ENCODE measurements around the gene USP36.
"Not testable (repeated sequence)": the region's sequence is repeated elsewhere in the genome, so short reads cannot be mapped to it uniquely, and the experiment has no call there.

The USP36 gene

DNA sequence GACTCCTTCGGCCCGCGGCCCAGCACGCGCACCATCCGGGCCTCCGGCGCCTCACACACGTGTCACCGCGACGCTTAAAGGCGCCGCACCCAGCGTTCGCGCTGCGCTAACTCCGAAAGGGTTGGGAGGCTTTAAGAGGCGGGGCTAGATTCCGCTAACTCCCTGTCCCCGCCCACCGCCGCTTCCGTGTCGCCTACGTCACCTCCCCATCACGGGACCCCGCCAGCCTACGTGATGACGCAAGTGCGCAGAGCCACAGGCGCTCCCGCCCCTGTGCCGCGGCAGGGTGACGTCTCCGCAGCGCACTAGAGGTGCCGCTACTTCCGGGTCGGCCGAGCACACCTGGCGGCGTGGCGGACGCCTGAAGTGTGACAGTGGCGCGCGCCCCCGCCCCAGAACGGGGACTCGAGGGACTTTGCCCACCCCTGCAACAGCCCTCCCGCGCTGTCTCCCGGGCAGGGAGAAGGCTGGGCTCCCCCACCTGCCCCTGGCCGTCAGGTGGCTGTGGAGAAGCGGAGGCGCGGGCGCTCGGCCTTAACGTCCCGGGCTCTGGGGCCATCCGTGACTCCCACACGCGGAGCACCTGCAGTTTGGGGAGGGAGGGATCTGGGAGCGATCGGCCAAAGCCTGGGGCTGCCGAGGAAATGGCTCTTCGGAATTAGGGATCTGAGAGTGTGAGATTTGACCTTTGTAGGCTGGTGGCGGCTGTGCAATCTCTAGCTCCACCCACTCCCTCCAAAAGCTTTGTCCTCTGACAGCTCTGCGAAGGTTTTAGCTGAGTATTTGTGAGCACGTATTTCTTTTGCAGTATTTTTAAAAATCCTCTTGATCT lies at the start of gene USP36:
TSS of gene USP36 (minus strand) at position 35 of the 832 bp plus-strand sequence. CDS start 4,451 bp downstream, outside the sequence.
- peak; percentile 98 to 99 (median 98) for DNase-seq

DNA sequence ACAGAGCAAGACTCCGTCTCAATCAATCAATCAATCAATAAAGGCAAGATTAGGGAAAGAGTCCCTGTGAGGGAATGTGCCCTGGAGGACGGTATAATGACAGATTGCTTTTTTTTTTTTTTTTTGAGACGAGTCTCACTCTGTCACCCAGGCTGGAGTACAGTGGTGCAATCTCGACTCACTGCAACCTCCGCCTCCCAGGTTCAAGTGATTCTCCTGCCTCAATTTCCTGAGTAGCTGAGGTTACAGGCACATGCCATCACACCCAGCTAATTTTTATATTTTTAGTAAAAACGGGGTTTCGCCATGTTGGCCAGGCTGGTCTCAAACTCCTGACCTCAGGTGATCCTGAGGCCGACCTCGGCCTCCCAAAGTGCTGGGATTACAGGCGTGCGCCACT lies 49.5 kb upstream of the USP36 start:
- not testable (repeated sequence) for DNase-seq

DNA sequence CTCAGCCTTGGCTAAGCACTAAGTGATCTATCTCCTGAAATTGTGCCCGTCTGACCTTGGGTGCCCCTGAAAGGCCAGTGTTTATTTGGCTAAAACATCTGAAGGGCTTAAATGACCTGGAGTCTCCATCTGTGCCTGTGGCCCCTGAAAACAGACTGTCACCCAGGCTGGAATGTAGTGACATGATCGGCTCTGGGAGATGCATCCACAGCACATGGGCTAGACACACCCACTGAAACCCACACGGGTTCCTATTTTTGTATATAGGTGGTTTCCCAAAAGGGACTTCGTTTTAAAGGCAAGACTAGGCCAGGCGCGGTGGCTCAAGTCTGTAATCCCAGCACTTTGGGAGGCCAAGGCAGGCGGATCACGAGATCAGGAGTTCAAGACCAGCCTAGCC lies 48.9 kb upstream of the USP36 start:
- no peak for DNase-seq

- no peak for DNase-seq
Measured at GRCh38 chr17:78888941-78889518, 48.4 kb upstream of the USP36 start.

- no peak for DNase-seq
Measured at GRCh38 chr17:78886954-78887353, 46.3 kb upstream of the USP36 start.

DNA sequence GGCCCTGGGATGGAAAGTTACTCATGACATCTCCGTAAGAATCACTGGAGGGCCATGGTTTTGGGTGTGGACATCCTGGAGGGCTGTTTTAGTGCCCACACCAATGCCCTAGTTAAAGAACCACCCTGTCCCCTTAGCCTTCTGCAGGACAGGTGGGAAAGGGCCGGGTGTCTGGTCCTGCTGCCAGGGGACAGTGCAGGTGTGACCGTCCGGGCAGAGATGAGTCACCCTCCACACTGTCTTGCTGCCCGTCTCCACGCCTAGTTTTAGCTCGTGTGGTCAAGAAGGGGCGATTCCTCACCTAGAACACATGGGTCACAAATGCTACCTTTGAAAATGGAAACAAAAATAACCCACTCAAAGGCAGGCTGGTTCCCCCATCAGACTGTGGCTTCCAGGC lies 45.3 kb upstream of the USP36 start:
- no peak for DNase-seq

DNA sequence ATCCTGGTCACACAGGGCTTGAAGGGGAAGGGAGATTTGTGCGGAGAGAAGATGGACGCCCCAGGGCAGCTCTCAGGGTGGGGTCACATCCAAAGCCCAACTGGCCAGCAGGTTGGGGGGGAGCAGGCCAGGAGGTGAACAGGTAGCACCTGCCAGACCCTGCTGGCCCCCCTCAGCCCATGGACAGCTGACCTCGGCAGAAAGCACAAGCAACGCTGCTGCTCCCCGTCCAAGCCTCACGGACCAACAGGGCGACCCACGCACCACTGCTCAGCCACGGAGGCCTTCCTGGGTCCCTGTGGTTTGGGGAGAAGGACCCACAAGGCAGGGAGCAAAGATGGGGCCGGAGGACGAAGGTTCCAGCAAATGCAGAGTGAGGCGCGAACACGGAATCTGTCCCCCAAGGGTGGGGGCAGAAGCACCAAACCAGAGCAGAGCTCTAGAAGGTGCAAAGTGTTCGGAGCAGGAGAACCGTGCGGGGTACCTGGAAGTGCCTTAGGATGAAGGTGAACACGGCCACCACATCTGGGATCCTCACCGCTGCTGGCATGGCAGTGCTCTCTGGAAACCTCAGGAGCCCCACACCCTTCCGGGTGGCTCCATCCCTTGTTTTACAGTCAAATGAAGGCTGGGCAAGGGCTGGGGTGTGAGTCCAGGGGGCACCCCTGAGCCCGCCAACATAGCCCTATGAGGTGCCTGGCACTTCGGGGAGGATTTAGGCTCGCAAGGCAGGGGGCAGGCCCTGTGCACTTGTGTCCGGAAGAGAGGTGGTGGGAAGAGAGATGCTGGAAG lies 44.5 kb upstream of the USP36 start:
- no peak for DNase-seq

GRCh38 chr17:78884148-78884825 lies 43.7 kb upstream of the USP36 start:
- DNase-seq, result no peak

- DNase-seq, result no peak
Measured at GRCh38 chr17:78883533-78884131, 43.0 kb upstream of the USP36 start.

GRCh38 chr17:78883089-78883532 lies 42.5 kb upstream of the USP36 start:
- no peak for DNase-seq

- no peak for DNase-seq
Measured at GRCh38 chr17:78882540-78883088, 42.0 kb upstream of the USP36 start.

DNA sequence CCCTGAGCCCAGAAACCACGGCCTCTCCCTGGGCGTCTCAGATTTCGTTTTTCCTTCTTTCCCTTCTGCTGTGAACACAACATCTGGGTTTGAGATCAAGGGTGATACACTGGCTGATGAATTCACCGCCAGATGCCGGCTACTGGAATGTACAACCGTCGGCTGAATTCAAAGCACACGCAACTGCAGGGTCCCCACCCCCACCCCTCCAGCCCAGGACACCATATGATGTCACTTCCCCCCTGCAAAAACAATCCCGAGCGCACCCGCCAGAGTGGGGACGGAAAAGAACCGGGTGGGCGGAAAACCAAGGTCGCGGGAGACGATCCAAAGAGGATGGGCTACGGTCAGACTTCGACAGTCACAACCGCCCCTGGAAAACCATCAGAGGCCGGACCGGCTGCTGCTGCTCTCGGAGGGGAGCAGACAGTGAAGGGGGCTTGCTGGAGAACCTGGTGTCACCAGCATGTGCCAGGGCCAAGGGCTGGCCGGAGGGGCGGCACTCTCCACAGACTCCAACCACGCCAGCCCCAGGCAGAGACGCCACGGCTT lies 39.1 kb upstream of the USP36 start:
- no peak for DNase-seq

DNA sequence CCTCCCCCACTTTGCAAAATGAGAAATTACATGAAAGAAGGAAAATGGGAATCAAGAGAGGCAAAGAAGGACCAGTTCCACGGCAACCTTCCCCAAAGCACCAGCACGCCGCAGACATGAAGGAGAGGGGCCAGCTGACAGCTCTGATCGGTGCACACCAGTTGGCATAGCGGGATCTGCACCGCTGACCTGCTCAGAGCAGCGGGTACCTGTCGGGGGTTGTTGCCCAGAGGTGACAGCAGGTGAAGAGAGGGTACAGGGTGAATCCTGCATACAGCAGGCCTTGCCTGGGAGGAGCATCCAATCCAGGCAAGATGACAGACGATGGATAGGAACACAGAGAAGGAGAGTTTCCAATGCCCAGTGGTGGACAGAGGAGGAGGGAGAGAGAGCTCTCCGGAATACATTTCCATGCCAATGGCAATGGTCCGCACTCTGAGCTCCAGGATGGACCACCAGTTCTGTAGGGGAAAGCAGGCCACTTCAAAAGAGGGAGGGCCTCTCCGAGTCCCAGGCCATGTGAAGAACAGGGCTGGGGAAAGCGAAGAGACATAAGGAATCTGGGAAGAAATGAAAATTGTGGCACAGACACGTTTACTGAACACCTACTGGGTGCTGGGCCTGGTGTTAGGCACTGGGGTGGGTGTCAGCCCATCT lies 38.4 kb upstream of the USP36 start:
- no peak for DNase-seq

GRCh38 chr17:78878261-78878660 lies 37.6 kb upstream of the USP36 start:
- DNase-seq, result no peak

GRCh38 chr17:78876954-78877517 lies 36.4 kb upstream of the USP36 start:
- DNase-seq, result not testable (repeated sequence)

GRCh38 chr17:78876094-78876597 lies 35.5 kb upstream of the USP36 start:
- DNase-seq, result no peak

DNA sequence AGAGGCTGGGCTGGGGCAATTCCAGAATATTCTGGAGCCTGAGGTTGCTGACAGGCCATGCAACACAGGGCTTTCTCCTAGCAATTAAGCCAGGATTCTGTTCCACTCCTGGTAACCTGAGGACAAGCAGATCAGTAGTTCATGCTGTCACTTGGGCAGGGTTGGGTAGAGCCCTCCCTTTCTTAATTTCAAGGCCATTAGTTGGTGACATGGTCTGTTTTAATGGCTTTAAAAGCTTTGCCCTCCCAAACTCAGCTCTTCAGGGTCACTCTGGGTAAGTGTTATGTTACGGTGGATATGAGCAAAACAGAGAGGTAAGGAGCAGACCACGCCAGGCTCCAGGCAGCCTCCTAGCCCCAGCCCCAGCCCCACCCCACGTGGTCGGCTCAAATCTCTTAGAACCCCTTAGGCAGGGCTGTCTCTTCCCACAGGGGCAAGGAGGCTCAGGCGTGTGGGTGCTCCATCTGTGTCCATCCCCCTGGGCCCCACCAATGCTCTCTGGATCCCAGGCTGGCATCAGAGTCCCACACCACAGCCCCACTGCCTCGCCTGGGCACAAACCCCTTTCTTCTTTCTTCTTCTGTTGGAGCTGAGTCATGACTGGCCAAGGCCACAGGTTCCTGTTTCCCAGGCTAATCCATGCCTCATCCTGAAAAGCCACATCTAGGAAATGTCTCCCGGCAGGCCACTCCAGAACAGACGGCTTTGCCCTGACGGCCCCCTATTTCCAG lies 34.9 kb upstream of the USP36 start:
- DNase-seq, result no peak

GRCh38 chr17:78873519-78874340 lies 33.1 kb upstream of the USP36 start:
- no peak for DNase-seq

DNA sequence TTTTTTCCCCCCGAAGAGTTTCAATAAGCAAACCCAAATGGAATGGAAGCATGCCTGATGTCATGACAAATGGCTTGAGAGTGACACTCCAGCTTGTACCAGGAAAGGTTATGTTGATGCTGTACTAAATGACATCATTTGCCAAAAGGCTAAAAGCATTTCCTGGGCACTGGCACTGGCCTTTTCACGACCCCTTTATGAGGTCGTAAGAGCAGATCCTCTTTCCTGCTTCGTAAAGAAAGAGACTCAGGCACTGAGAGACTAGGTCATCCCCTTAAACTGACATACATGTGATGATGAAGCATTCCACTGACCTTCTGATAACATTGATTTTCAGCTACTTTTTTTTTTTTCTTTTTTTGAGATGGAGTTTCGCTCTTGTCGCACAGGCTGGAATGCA lies 31.9 kb upstream of the USP36 start:
- no peak for DNase-seq
